ENCODE measurements around the gene CEP295NL.

GRCh38 chr17:78939615-78940014, 36.6 kb upstream of the CEP295NL start:
- TF ChIP-seq POLR2A (IDR thresholded peaks at IDR 0.05; ENCODE audit: low read depth, low read length) (no peak), POLR2AphosphoS5 (IDR thresholded peaks at IDR 0.05; ENCODE audit: low read depth, low read length) (no peak), TAF1 (IDR thresholded peaks at IDR 0.05; ENCODE audit: borderline replicate concordance, low read depth, low read length) (no peak)
